Measurements from ENCODE around the gene BLCAP.

The BLCAP gene

GRCh38 chr20:37564388-37565133 lies 36.9 kb upstream of the BLCAP start:
- in situ Hi-C loops (cut with MboI; ENCODE audit: low sequenced_read_pairs, unreplicated experiment), result loop anchor here (10.0 kb wide), 1 partner anchor 430 kb away; no protein-coding TSS in a partner anchor
- peak; percentile 89 for DNase-seq (ENCODE audit: low spot score)
- peak; percentile 96 for TF ChIP-seq CTCF (IDR thresholded peaks at IDR 0.05; ENCODE audit: borderline replicate concordance, control extremely low read depth, extremely low read depth, insufficient read depth, missing control alignments)

GRCh38 chr20:37564016-37564387 lies 36.3 kb upstream of the BLCAP start:
- no peak for DNase-seq (ENCODE audit: low spot score)
- TF ChIP-seq CTCF (IDR thresholded peaks at IDR 0.05; ENCODE audit: borderline replicate concordance, control extremely low read depth, extremely low read depth, insufficient read depth, missing control alignments), result no peak
- in situ Hi-C loops (cut with MboI; ENCODE audit: low sequenced_read_pairs, unreplicated experiment), result loop anchor here (10.0 kb wide), 1 partner anchor 431 kb away; no protein-coding TSS in a partner anchor

GRCh38 chr20:37562695-37563480 lies 35.2 kb upstream of the BLCAP start:
- no peak for TF ChIP-seq CTCF (IDR thresholded peaks at IDR 0.05; ENCODE audit: borderline replicate concordance, control extremely low read depth, extremely low read depth, insufficient read depth, missing control alignments)
- no peak for DNase-seq (ENCODE audit: low spot score)
- in situ Hi-C loops (cut with MboI; ENCODE audit: low sequenced_read_pairs, unreplicated experiment), result loop anchor here (10.0 kb wide), 1 partner anchor 432 kb away; no protein-coding TSS in a partner anchor

- no peak for TF ChIP-seq CTCF (IDR thresholded peaks at IDR 0.05; ENCODE audit: borderline replicate concordance, control extremely low read depth, extremely low read depth, insufficient read depth, missing control alignments)
- in situ Hi-C loops (cut with MboI; ENCODE audit: low sequenced_read_pairs, unreplicated experiment), result loop anchor here (10.0 kb wide), 1 partner anchor 434 kb away; no protein-coding TSS in a partner anchor
- no peak for DNase-seq (ENCODE audit: low spot score)
These were observed 33.0 kb upstream of the BLCAP start for GRCh38 chr20:37560629-37561028.

- in situ Hi-C loops (cut with MboI; ENCODE audit: low sequenced_read_pairs, unreplicated experiment), result loop anchor here (10.0 kb wide), 1 partner anchor 435 kb away; no protein-coding TSS in a partner anchor
- DNase-seq (ENCODE audit: low spot score), result no peak
- TF ChIP-seq CTCF (IDR thresholded peaks at IDR 0.05; ENCODE audit: borderline replicate concordance, control extremely low read depth, extremely low read depth, insufficient read depth, missing control alignments), result no peak
These were observed 31.8 kb upstream of the BLCAP start for GRCh38 chr20:37559312-37560027.

GRCh38 chr20:37558779-37559178 lies 31.1 kb upstream of the BLCAP start:
- in situ Hi-C loops (cut with MboI; ENCODE audit: low sequenced_read_pairs, unreplicated experiment), result no loop called here
- no peak for DNase-seq (ENCODE audit: low spot score)
- TF ChIP-seq CTCF (IDR thresholded peaks at IDR 0.05; ENCODE audit: borderline replicate concordance, control extremely low read depth, extremely low read depth, insufficient read depth, missing control alignments), result no peak
